DND-41 (cell line): ENCODE results near the gene HELZ.

ENCODE experiments used
- CTCF ChIP-seq: IDR thresholded peaks from 2 replicates; pipeline ENCODE4 v1.5.1; 2012; ENCODE audit warnings: borderline replicate concordance, low read length, moderate library complexity, mild to moderate bottlenecking; ENCODE audit not compliant: poor library complexity, severe bottlenecking; ENCODE audit errors: extremely low read depth
- EZH2 ChIP-seq: IDR thresholded peaks from 3 replicates; pipeline ENCODE4 v1.6.1; 2012; ENCODE audit warnings: borderline replicate concordance, low read depth, mild to moderate bottlenecking, moderate library complexity, low read length, inconsistent platforms; ENCODE audit not compliant: severe bottlenecking

GRCh38 chr17:67044940-67045339 is 200.1 kb downstream of the HELZ start:
- TF ChIP-seq CTCF (no peak), EZH2 (no peak)
